Parathyroid adenoma (tissue), 2 donors: ENCODE data around the gene MTA2.
"Not testable (repeated sequence)": the region's sequence is repeated elsewhere in the genome, so short reads cannot be mapped to it uniquely, and the experiment has no call there.

Experiments
- H2AFZ ChIP-seq: fragments of 300-600 bp; sonication (generic); one replicate; pipeline ENCODE4 v1.7.0; 2017; ENCODE audit warnings: antibody characterized with exemption, mild to moderate bottlenecking
- H3K27ac ChIP-seq: fragments of 300-600 bp; sonication (generic); one replicate; pipeline ENCODE4 v1.7.0; 2017
- H3K27me3 ChIP-seq: fragments of 300-600 bp; sonication (generic); one replicate; pipeline ENCODE4 v1.7.0; 2017; ENCODE audit warnings: low read length; ENCODE audit not compliant: control insufficient read depth, insufficient read depth
- H3K36me3 ChIP-seq: fragments of 300-600 bp; sonication (generic); one replicate; pipeline ENCODE4 v1.7.0; 2017; ENCODE audit warnings: low read length; ENCODE audit not compliant: control insufficient read depth, insufficient read depth
- H3K4me1 ChIP-seq: fragments of 300-600 bp; sonication (generic); one replicate; pipeline ENCODE4 v1.7.0; 2017; ENCODE audit warnings: control low read depth
- H3K4me2 ChIP-seq: fragments of 300-600 bp; sonication (generic); one replicate; pipeline ENCODE4 v1.7.0; 2017; ENCODE audit warnings: low read length
- H3K4me3 ChIP-seq: fragments of 300-600 bp; sonication (generic); one replicate; pipeline ENCODE4 v1.7.0; 2017; ENCODE audit warnings: low read depth, low read length
- H3K79me2 ChIP-seq: fragments of 300-600 bp; sonication (generic); one replicate; pipeline ENCODE4 v1.7.0; 2017; ENCODE audit warnings: control low read depth
- H3K9ac ChIP-seq: fragments of 300-600 bp; sonication (generic); one replicate; pipeline ENCODE4 v1.7.0; 2017; ENCODE audit warnings: mild to moderate bottlenecking
- H3K9me3 ChIP-seq: fragments of 300-600 bp; sonication (generic); one replicate; pipeline ENCODE4 v1.7.0; 2017; ENCODE audit warnings: low read length; ENCODE audit not compliant: control insufficient read depth
- CTCF ChIP-seq: fragments of 300-600 bp; sonication (generic); IDR thresholded peaks from one replicate; pipeline ENCODE4 v1.7.0; 2017; ENCODE audit warnings: antibody characterized with exemption, mild to moderate bottlenecking
- donor health status: primary hyperparathyroidism.

Gene MTA2

GRCh38 chr11:62621567-62622470, 20.2 kb upstream of the MTA2 start, which contains the start of gene B3GAT3:
Gene B3GAT3, minus strand, starts transcription at chr11:62621986. Its CDS starts 39 bp downstream, at chr11:62621947.
- TF ChIP-seq CTCF = no peak
- Histone ChIP-seq H3K4me2 (peak within 1 kb of the TSS; percentile 75), H3K4me1 (no peaks in the 10 kb centered on the region), H3K36me3 (no peaks in the 10 kb centered on the region), H2AFZ (peak within 1 kb of the TSS; percentile 75), H3K9me3 (no peaks in the 10 kb centered on the region), H3K79me2 (no peaks in the 10 kb centered on the region), H3K27me3 (no peaks in the 10 kb centered on the region), H3K9ac (peak within 1 kb of the TSS; percentile 19), H3K4me3 (peak within 1 kb of the TSS; percentile 62), H3K27ac (peak within 1 kb of the TSS; percentile 91)

- Histone ChIP-seq H3K36me3 (no peaks in the 10 kb centered on the region), H3K4me2 (peak overlapping the region; percentile 75), H3K4me3 (peak overlapping the region; percentile 62), H3K79me2 (no peaks in the 10 kb centered on the region), H3K9me3 (no peaks in the 10 kb centered on the region), H3K9ac (no peak overlapping the region), H3K27ac (peak overlapping the region; percentile 91), H3K27me3 (no peaks in the 10 kb centered on the region), H3K4me1 (no peaks in the 10 kb centered on the region), H2AFZ (peak overlapping the region; percentile 75)
- no peak for TF ChIP-seq CTCF
These were observed 19.4 kb upstream of the MTA2 start for GRCh38 chr11:62621027-62621566.

GRCh38 chr11:62616957-62617356, 15.3 kb upstream of the MTA2 start:
- H3K9me3 ChIP-seq, H2AFZ ChIP-seq, H3K4me3 ChIP-seq, H3K4me1 ChIP-seq, H3K27ac ChIP-seq, H3K27me3 ChIP-seq, H3K79me2 ChIP-seq, H3K36me3 ChIP-seq, H3K9ac ChIP-seq, H3K4me2 ChIP-seq: not testable (repeated sequence)

- Histone ChIP-seq H3K4me2 (no peak overlapping the region), H3K79me2 (no peaks in the 10 kb centered on the region), H3K4me3 (no peak overlapping the region), H3K27ac (no peak overlapping the region), H3K36me3 (no peaks in the 10 kb centered on the region), H3K27me3 (no peaks in the 10 kb centered on the region), H3K9me3 (no peaks in the 10 kb centered on the region), H2AFZ (no peak overlapping the region), H3K9ac (no peak overlapping the region), H3K4me1 (no peaks in the 10 kb centered on the region)
- TF ChIP-seq CTCF = no peak
These were observed 13.9 kb upstream of the MTA2 start for GRCh38 chr11:62615521-62615920.

- Histone ChIP-seq H3K4me3 (no peak overlapping the region), H3K4me2 (no peak overlapping the region), H3K27ac (peak overlapping the region; percentile 83), H3K36me3 (no peaks in the 10 kb centered on the region), H3K79me2 (no peaks in the 10 kb centered on the region), H3K9me3 (no peaks in the 10 kb centered on the region), H2AFZ (no peak overlapping the region), H3K9ac (no peak overlapping the region), H3K27me3 (no peaks in the 10 kb centered on the region), H3K4me1 (no peaks in the 10 kb centered on the region)
- no peak for TF ChIP-seq CTCF
These were observed 12.6 kb upstream of the MTA2 start for GRCh38 chr11:62614275-62614674.
